ENCODE data around the gene GIPC1. TPM values are rescaled to one million over a fixed set of nuclear protein-coding genes. Genes with fewer than 3 reads are reported as not detected.
"Not testable (repeated sequence)": the region's sequence is repeated elsewhere in the genome, so short reads cannot be mapped to it uniquely, and the experiment has no call there.

GIPC1 gene
- polyA plus RNA-seq (ENCODE audit: insufficient read length in 4 of 4), result 100 to 1,000 TPM in 2 of 4 donors, 10 to 100 TPM in 2; 69.6 to 117 (median 91.1) TPM

- DNase-seq (ENCODE audit: low read depth in 4 of 4, low spot score in 2 of 4), result peak; percentile 79 to 96 (median 94)
These were observed at the start of gene GIPC1 for GRCh38 chr19:14496029-14496833. Gene GIPC1, minus strand, starts transcription at chr19:14496127. Its CDS starts 13,151 bp downstream, at chr19:14482976.

- no peak for DNase-seq (ENCODE audit: low read depth in 4 of 4, low spot score in 2 of 4)
These were observed 49.8 kb upstream of the GIPC1 start for GRCh38 chr19:14545716-14546082.

DNA sequence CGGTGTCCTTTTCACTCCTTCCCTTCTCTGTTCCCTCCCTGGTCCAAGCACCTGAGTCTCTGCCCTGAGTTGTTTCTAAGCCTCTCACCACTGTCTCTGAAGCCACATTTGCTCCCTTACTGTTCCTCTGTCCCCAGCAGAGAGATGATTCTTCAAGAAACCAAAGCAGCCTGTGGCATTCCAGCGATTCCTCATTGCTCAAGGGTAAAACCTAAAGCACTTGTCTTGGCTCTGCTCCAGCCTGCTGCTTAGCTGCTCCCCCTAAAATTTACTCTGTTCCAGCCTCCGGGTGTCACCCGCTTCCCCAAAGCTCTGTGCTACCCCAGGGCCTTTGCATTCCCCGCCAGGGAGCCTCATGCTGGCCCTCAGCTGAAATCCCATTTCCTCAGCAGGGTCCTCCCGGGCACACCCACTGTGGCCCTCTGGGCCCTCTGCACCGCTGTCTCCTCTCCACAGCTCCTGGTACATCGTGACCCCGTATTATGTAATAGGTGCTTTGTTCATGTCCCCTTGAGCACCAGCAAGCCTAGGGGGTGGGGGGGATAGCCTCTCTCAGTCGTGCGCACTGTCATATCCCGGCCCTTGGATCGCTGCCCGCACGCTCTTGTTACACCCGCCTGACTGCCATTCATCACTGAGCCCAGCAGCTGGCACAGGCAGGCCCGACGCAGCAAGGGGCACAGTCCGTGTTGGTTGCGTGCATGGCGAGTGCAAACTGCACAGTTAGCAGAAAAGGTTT is 49.2 kb upstream of the GIPC1 start:
- DNase-seq (ENCODE audit: low read depth in 4 of 4, low spot score in 2 of 4), result no peak

DNA sequence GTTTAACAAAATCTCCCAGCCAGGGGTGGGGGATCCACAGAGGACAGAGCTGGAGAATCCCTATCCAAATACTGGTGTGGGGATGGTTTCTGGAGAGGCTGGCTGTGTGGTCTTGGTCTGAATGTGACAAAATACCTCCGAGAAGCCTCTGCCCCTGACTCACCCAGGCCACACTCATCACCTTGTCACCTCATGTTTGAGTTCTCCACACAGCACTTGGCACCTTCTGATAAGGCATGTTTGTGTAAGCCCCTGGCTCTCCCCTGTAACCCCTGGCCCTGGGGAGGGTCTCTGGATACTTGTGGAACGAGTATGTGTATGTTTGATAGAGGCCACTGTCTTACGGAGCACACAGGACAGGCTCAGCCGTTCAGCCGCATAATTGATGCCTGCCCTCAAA is 48.1 kb upstream of the GIPC1 start:
- DNase-seq (ENCODE audit: low read depth in 4 of 4, low spot score in 2 of 4), result no peak

GRCh38 chr19:14542711-14543328 is 46.9 kb upstream of the GIPC1 start:
- DNase-seq (ENCODE audit: low read depth in 4 of 4, low spot score in 2 of 4), result no peak

DNA sequence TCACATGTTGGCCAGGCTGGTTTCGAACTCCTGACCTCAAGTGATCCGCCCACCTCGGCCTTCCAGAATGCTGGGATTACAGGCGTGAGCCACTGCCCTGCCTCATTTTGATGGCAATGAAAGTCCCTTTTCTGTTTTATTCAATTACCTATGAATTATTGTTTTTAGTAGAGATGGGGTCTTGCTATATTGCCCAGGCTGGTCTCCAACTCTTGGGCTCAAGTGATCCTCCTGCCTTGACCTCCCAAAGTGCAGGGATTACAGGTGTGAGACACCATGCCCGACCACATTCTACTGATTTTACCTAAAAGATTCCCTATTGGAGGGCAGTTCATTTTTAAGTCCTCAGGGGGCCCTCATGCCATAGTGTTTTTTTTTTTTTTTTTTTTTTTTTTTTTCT is 46.1 kb upstream of the GIPC1 start:
- not testable (repeated sequence) for DNase-seq (ENCODE audit: low read depth in 4 of 4, low spot score in 2 of 4)

GRCh38 chr19:14540741-14541525 is 45.0 kb upstream of the GIPC1 start:
- no peak for DNase-seq (ENCODE audit: low read depth in 4 of 4, low spot score in 2 of 4)

DNA sequence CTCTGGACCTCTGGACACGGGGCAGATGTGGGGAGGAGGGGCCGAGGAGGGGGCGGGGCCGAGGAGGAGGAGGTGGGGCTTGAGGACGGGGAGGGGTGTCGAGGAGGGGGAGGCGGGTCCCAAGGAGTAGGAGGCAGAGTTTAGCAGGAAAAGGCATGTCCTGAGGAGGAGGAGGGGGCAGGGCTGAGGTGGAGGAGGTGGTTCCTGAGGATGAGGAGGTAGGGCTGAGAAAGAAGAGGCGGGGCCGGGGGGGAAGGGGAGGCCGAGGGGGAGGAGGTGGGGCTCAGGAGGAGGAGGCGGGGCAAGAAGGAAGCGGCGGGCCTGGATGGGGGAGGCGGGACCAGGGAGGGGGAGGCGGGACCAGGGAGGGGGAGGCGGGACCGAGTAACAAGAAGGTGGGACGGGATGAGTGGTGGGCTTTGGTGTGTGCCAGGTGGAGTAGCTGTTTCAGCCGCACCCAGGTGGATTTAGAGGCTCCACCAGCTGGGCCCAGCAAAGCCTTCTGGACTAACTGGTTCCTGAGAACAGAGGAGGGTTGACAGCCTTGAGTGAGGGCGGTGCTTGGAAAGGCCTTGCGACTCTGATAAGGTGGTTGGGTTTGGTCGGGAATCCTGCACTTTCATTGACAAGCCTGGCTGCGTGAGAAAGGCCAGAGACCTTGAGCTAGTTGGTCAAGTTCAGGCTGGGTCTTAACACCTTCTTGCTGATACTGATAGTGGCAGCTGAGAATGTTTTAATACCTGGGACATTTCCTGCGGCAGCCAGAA is 41.2 kb upstream of the GIPC1 start:
- no peak for DNase-seq (ENCODE audit: low read depth in 4 of 4, low spot score in 2 of 4)

DNA sequence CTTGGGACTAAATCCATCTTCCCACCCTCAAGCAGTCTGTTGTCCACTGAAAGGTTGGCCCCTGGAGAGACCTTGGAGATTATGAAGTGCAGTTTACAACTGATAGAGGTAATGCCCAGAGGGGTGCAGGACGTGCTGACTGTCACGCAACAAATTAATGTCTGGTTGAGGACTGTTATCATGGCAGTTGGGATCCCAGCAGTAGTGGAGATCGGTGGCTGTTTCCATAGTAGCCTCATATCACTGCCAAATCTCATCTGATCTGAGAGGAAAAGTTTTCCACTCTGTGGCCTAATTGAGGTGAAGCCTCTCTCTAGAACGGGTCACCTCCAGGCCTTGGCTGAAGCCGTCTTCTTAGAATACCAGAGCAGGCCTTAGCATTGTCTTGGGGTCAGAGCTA is 37.5 kb upstream of the GIPC1 start:
- no peak for DNase-seq (ENCODE audit: low read depth in 4 of 4, low spot score in 2 of 4)

DNA sequence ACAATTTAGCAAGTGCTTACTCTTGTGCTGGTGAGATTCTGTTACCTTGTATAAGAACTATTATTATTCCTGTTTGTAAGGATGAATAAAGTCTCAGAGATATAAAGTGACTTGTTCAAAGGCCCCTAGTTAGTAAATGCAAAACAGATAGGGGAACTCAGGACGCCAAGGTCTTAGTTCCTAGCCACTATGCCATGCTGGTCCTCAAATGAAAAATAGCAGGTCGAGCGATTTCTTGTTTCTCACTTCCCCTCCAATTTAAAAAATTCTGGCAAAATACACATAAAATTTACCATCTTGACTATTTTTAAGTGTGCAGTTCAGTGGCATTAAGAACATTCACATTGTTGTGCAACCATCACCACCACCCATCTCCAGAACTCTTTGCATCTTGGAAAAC is 34.6 kb upstream of the GIPC1 start:
- DNase-seq (ENCODE audit: low read depth in 4 of 4, low spot score in 2 of 4), result no peak

DNA sequence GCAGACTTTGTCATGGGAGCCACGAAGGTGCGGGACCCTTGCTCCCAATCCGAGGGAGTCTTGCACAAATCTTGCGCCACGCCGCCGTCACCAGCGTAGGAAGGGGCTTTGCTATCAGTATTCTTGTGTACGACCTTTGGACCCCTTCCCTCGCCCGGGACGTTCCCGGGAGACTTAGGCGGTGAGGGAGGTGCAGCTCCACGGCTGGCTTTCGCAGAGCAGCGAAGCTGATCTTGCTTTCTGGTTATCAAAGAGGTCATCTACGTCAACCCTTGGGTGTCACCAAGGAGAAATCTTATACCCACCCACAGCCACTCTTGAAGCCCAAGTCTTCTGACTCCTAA is 34.0 kb upstream of the GIPC1 start:
- DNase-seq (ENCODE audit: low read depth in 4 of 4, low spot score in 2 of 4), result no peak

DNA sequence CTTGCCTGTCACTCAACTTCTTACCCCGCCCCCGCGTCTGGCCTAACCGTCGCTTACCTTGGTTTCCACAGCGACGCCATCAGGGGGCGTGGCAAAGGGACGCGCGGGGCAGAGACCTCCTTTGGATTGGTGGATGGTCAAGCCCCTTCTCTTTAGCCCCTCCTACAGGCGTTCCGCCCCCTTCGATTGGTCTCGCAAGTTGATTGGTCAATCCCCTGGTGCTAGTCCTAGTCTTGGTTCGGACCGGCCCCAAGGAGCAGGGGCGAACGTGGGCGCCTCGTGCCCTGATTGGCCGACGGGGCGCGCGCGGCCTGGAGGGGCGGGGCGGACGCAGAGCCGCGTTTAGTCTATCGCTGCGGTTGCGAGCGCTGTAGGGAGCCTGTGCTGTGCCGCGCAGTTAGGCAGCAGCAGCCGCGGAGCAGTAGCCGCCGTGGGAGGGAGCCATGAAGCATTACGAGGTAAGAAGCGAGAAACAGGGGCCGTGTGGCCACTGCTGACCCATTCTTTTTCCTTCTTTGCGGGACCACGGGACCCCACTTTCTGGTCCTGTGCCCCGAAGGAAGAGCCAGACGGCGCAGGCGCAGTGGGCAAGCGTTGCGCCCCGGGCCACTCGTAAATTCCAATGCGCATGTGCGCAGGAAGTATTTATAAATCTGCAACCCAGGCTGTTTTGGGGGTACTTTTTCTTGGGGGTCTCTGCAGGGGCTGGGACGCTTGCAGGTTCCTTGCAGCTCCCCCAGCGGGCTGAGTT is 33.5 kb upstream of the GIPC1 start, which contains the start of gene TECR:
TECR (plus strand) TSS at position 341 of the 751 bp plus-strand sequence; CDS start at position 444, 103 bp downstream.
- DNase-seq (ENCODE audit: low read depth in 4 of 4, low spot score in 2 of 4), result peak; percentile 97 to 100 (median 100)

GRCh38 chr19:14528419-14529253 is 32.7 kb upstream of the GIPC1 start:
- no peak for DNase-seq (ENCODE audit: low read depth in 4 of 4, low spot score in 2 of 4)

- DNase-seq (ENCODE audit: low read depth in 4 of 4, low spot score in 2 of 4), result no peak
These were observed 30.5 kb upstream of the GIPC1 start for GRCh38 chr19:14526423-14526822.

- no peak for DNase-seq (ENCODE audit: low read depth in 4 of 4, low spot score in 2 of 4)
These were observed 29.8 kb upstream of the GIPC1 start for GRCh38 chr19:14525729-14526128.

GRCh38 chr19:14520543-14520942 is 24.6 kb upstream of the GIPC1 start:
- no peak for DNase-seq (ENCODE audit: low read depth in 4 of 4, low spot score in 2 of 4)

DNA sequence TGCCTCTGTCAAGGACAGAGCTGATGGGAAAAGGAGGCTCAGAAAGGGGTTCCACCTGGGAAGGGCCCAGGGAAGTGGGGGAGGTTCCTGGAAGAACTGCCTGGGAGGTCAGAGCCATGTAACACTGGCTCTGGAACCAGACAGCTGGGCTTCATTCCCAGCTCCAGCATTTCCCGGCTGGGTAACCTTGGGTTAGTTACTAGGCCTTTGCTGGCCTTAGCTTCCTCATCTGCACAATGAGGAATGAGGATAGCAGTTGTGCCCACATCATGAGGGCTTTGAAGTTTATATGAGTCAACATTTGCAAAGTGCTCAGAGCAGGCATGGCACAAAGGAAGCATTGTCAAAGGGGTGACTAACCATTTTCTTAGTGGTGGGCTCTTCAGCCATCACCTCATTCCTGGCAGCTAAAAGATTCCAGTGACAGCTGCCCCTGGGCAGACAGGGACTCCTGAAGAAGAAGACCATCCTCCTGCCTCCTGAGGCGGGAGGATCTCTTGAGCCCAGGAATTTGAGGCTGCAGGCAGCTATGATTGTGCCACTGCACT is 24.0 kb upstream of the GIPC1 start:
- no peak for DNase-seq (ENCODE audit: low read depth in 4 of 4, low spot score in 2 of 4)

DNA sequence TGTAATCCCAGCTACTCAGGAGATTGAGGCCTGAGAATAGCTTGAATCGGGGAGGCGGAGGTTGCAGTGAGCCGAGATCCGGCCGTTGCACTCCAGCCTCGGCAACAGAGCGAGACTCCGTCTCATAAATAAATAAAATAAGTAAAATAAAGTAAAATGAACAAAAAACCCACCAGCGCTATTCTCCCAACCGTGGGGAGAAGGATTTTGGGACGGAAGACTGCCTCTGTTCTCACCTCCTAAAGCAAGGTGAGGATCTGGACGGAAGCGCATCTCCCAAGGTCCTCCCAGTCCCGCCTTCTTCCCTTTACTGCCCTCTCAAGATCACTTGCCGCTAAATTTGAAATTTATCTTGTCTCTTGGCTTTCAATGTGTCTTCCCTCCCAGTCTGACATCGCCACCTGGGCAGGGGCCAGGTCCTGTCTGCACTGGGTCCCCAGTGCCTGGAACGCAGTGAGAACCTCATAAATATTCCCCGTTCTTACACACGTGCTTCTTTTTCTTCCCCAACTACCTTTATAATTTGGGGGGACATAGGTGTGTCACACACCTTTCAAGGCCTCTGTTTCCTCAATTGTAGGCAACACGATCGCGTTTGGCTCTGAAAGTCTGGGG is 23.4 kb upstream of the GIPC1 start:
- DNase-seq (ENCODE audit: low read depth in 4 of 4, low spot score in 2 of 4), result no peak

All from left renal cortex interstitium (tissue), 4 donors.